HepG2 (cell line): ENCODE measurements around the gene SKI. TPM values are rescaled to one million over a fixed set of nuclear protein-coding genes. Genes with fewer than 3 reads are reported as not detected.
A peak's percentile ranks its signal among the peaks of the same experiment; 100 is the strongest.

ENCODE experiments used
- BRF2 ChIP-seq: sonication (generic); formaldehyde crosslinking; IDR thresholded peaks from 2 replicates; pipeline ENCODE4 v1.8.1; 2022; ENCODE audit warnings: mild to moderate bottlenecking, missing genetic modification reagents
- CENPX ChIP-seq: sonication (generic); formaldehyde crosslinking; IDR thresholded peaks from 2 replicates; pipeline ENCODE4 v1.9.0; 2021; ENCODE audit warnings: mild to moderate bottlenecking, missing genetic modification reagents, moderate library complexity
- CHD2 ChIP-seq: IDR thresholded peaks from 2 replicates; pipeline ENCODE4 v1.6.1; 2011; ENCODE audit warnings: low read depth, low read length, improper control_type of control experiment
- FIP1L1 ChIP-seq: fragments of 200-400 bp; formaldehyde crosslinking; IDR thresholded peaks from 2 replicates; pipeline ENCODE4 v1.6.1; 2018; ENCODE audit warnings: low read depth, mild to moderate bottlenecking, low read length, moderate library complexity, borderline replicate concordance; ENCODE audit not compliant: insufficient read depth
- FOXA3 ChIP-seq: IDR thresholded peaks from 2 replicates; pipeline ENCODE4 v1.6.1; 2016; ENCODE audit warnings: missing genetic modification reagents, missing compliant biosample characterization
- HIC2 ChIP-seq: sonication (generic); formaldehyde crosslinking; IDR thresholded peaks from 2 replicates; pipeline ENCODE4 v1.9.0; 2022; ENCODE audit warnings: low read depth, missing genetic modification reagents
- HMGXB3 ChIP-seq: sonication (generic); formaldehyde crosslinking; IDR thresholded peaks from 2 replicates; pipeline ENCODE4 v1.4.0; 2020; ENCODE audit warnings: missing genetic modification reagents, borderline replicate concordance
- NFIB ChIP-seq: sonication (generic); formaldehyde crosslinking; IDR thresholded peaks from 2 replicates; pipeline ENCODE4 v1.9.0; 2021; ENCODE audit warnings: missing genetic modification reagents, mild to moderate bottlenecking, borderline replicate concordance
- SNAPC2 ChIP-seq: sonication (generic); formaldehyde crosslinking; IDR thresholded peaks from 2 replicates; pipeline ENCODE4 v1.8.1; 2022; ENCODE audit warnings: mild to moderate bottlenecking, missing genetic modification reagents
- SP2 ChIP-seq: sonication (generic); formaldehyde crosslinking; IDR thresholded peaks from 2 replicates; pipeline ENCODE4 v1.5.1; 2020; ENCODE audit warnings: mild to moderate bottlenecking, missing genetic modification reagents
- ZFP1 ChIP-seq: IDR thresholded peaks from 2 replicates; pipeline ENCODE4 v1.6.1; 2016
- ZFY ChIP-seq: sonication (generic); formaldehyde crosslinking; IDR thresholded peaks from 2 replicates; pipeline ENCODE4 v1.4.0; 2020; ENCODE audit warnings: missing genetic modification reagents
- ZNF143 ChIP-seq: sonication (generic); formaldehyde crosslinking; IDR thresholded peaks from 2 replicates; pipeline ENCODE4 v1.4.0; 2020; ENCODE audit warnings: missing genetic modification reagents
- ZNF225 ChIP-seq: sonication (generic); formaldehyde crosslinking; IDR thresholded peaks from 2 replicates; pipeline ENCODE4 v1.4.0; 2020; ENCODE audit warnings: mild to moderate bottlenecking, missing genetic modification reagents
- ZNF234 ChIP-seq: sonication (generic); formaldehyde crosslinking; conservative IDR thresholded peaks from 2 replicates; pipeline ENCODE4 v1.5.1; 2020; ENCODE audit warnings: mild to moderate bottlenecking, missing genetic modification reagents
- ZNF383 ChIP-seq: sonication (generic); formaldehyde crosslinking; IDR thresholded peaks from 2 replicates; pipeline ENCODE4 v1.4.0; 2020; ENCODE audit warnings: missing genetic modification reagents, mild to moderate bottlenecking, borderline replicate concordance
- ZNF639 ChIP-seq: conservative IDR thresholded peaks from 2 replicates; pipeline ENCODE4 v1.6.1; 2018; ENCODE audit warnings: missing genetic modification reagents
- ZNF770 ChIP-seq: sonication (generic); formaldehyde crosslinking; IDR thresholded peaks from 2 replicates; pipeline ENCODE4 v1.5.0; 2020; ENCODE audit warnings: mild to moderate bottlenecking, missing genetic modification reagents
- polyA plus RNA-seq, 8 experiments: library from polyadenylated mRNA; depleted of rRNA in 3 of 8; stranded (reverse) in 7 of 8; unstranded in 1 of 8; fragments of >200 nt; fragmentation: Illumina TruSeq in 4 of 8; extraction: Trizol in 4 of 8; gene quantifications; 2 replicates each; pipeline versions ENCODE4 v1.2.1 to v1.2.3, GENCODE V29; 2011 to 2016; ENCODE audit warnings: low read depth in 4 of 8, missing spikeins in 1 of 8, mixed read lengths in 1 of 8; ENCODE audit not compliant: insufficient read depth in 1 of 8
- total RNA-seq, 5 experiments: library from RNA; depleted of rRNA; stranded (reverse); fragments of >200 nt; fragmentation: Illumina TruSeq; extraction: Trizol; gene quantifications; 2 replicates each; pipeline ENCODE4 v1.2.3, GENCODE V29; 2016; ENCODE audit warnings: low read depth in 1 of 5

SKI gene
- total and polyA plus RNA-seq, 2 of the 13 experiments (the other 11 are each of a cell fraction or from before 2014, with no cell fraction given), result 4.7 to 6.9 TPM

- no peak for TF ChIP-seq FIP1L1
- no peak for TF ChIP-seq ZFP1 (CRISPR knock-in tag)
- peak; percentile 48 for TF ChIP-seq ZFY (CRISPR knock-in tag)
- TF ChIP-seq ZNF639 (CRISPR knock-in tag), result 0 out of 2 replicates have a peak, but pooled peaks have one; percentile 30
- TF ChIP-seq FOXA3 (CRISPR knock-in tag), result no peak
- TF ChIP-seq HIC2 (CRISPR knock-in tag), result peak; percentile 26; the same call in 1 of the 2 replicates
- TF ChIP-seq CENPX (CRISPR knock-in tag), result no peak
- no peak for TF ChIP-seq BRF2 (CRISPR knock-in tag)
- no peak for TF ChIP-seq NFIB (CRISPR knock-in tag)
- peak; percentile 46; the same call in 1 of the 2 replicates for TF ChIP-seq SP2
- no peak for TF ChIP-seq ZNF143
- no peak for TF ChIP-seq ZNF383 (CRISPR knock-in tag)
- no peak for TF ChIP-seq HMGXB3 (CRISPR knock-in tag)
- TF ChIP-seq ZNF770 (CRISPR knock-in tag), result peak; percentile 65; the same call in 1 of the 2 replicates
- no peak for TF ChIP-seq ZNF225
- no peak for TF ChIP-seq CHD2
- TF ChIP-seq ZNF234, result 0 out of 2 replicates have a peak, but pooled peaks have one; percentile 62
- no peak for TF ChIP-seq SNAPC2 (CRISPR knock-in tag)
Observed at GRCh38 chr1:2226525-2227345, 1.4 kb upstream of the SKI start (continued).
